Measurements from ENCODE around the gene ACADM.

DNA sequence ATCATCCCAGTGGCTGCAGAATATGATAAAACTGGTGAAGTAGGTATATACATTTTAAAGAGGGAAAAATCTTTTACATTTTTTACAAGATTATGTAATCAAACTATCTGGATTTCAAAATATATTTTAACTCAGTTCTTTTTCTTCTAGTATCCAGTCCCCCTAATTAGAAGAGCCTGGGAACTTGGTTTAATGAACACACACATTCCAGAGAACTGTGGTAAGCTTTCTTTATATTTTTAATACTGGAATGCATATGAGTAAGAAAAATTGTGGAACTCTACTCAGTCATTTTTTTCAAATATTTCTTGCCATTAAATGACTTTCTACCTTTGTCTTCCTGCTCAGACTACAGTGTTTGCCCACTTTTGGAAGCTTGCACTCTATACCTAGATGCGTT, 8.2 kb downstream of the ACADM start:
- TF ChIP-seq CTCF (IDR thresholded peaks at IDR 0.05) (no peak), POLR2A (IDR thresholded peaks at IDR 0.05) (no peak)

Measured in right lobe of liver (tissue), 4 donors.